HepG2 (cell line): Measurements from ENCODE around the gene VEGFA. TPM values are rescaled to one million over a fixed set of nuclear protein-coding genes. Genes with fewer than 3 reads are reported as not detected.
A peak's percentile ranks its signal among the peaks of the same experiment; 100 is the strongest.

Experiments used
- FOXK2 ChIP-seq: fragments of 450-650 bp; IDR thresholded peaks from 2 replicates; pipeline ENCODE4 v1.6.1; 2016
- HOXA3 ChIP-seq: sonication (generic); formaldehyde crosslinking; IDR thresholded peaks from 2 replicates; pipeline ENCODE4 v1.5.0; 2020; ENCODE audit warnings: missing genetic modification reagents
- NFATC3 ChIP-seq: sonication (generic); formaldehyde crosslinking; IDR thresholded peaks from 2 replicates; pipeline ENCODE4 v1.5.1; 2020; ENCODE audit warnings: mild to moderate bottlenecking, missing genetic modification reagents
- NKX3-1 ChIP-seq: sonication (generic); formaldehyde crosslinking; IDR thresholded peaks from 2 replicates; pipeline ENCODE4 v1.5.0; 2020; ENCODE audit warnings: missing genetic modification reagents
- SNRNP70 ChIP-seq: fragments of 200-400 bp; formaldehyde crosslinking; IDR thresholded peaks from 2 replicates; pipeline ENCODE4 v1.6.1; 2017; ENCODE audit warnings: mild to moderate bottlenecking, low read depth, low read length, moderate library complexity
- SRF ChIP-seq: IDR thresholded peaks from 2 replicates; pipeline ENCODE4 v1.6.1; 2011; ENCODE audit warnings: mild to moderate bottlenecking, low read depth, low read length, moderate library complexity
- THAP11 ChIP-seq: IDR thresholded peaks from 2 replicates; pipeline ENCODE4 v1.6.1; 2016; ENCODE audit warnings: missing biosample characterization, missing genetic modification reagents
- ZBTB42 ChIP-seq: sonication (generic); formaldehyde crosslinking; IDR thresholded peaks from 2 replicates; pipeline ENCODE4 v1.5.0; 2020; ENCODE audit warnings: mild to moderate bottlenecking, missing genetic modification reagents
- ZFP36 ChIP-seq: fragments of 150-350 bp; IDR thresholded peaks from 2 replicates; pipeline ENCODE4 v1.6.1; 2018; ENCODE audit warnings: borderline replicate concordance, low read length, low read depth; ENCODE audit not compliant: partially characterized antibody
- ZIK1 ChIP-seq: sonication (generic); formaldehyde crosslinking; IDR thresholded peaks from 2 replicates; pipeline ENCODE4 v1.5.0; 2020; ENCODE audit warnings: mild to moderate bottlenecking, low read depth, missing genetic modification reagents, borderline replicate concordance
- ZMYM3 ChIP-seq: sonication (generic); formaldehyde crosslinking; IDR thresholded peaks from 2 replicates; pipeline ENCODE4 v1.5.1; 2020; ENCODE audit warnings: mild to moderate bottlenecking, missing genetic modification reagents
- ZNF235 ChIP-seq: sonication (generic); formaldehyde crosslinking; IDR thresholded peaks from 2 replicates; pipeline ENCODE4 v1.8.1; 2023; ENCODE audit warnings: mild to moderate bottlenecking, missing genetic modification reagents, borderline replicate concordance
- ZNF484 ChIP-seq: sonication (generic); formaldehyde crosslinking; IDR thresholded peaks from 2 replicates; pipeline ENCODE4 v1.5.1; 2020; ENCODE audit warnings: mild to moderate bottlenecking, low read depth, missing genetic modification reagents, borderline replicate concordance
- ZNF557 ChIP-seq: sonication (generic); formaldehyde crosslinking; IDR thresholded peaks from 2 replicates; pipeline ENCODE4 v1.4.0; 2020; ENCODE audit warnings: missing genetic modification reagents
- ZNF850 ChIP-seq: sonication (generic); formaldehyde crosslinking; conservative IDR thresholded peaks from 2 replicates; pipeline ENCODE4 v1.9.0; 2021; ENCODE audit warnings: mild to moderate bottlenecking, missing genetic modification reagents
- polyA plus RNA-seq, 8 experiments: library from polyadenylated mRNA; depleted of rRNA in 3 of 8; stranded (reverse) in 7 of 8; unstranded in 1 of 8; fragments of >200 nt; fragmentation: Illumina TruSeq in 4 of 8; extraction: Trizol in 4 of 8; gene quantifications; 2 replicates each; pipeline versions ENCODE4 v1.2.1 to v1.2.3, GENCODE V29; 2011 to 2016; ENCODE audit warnings: low read depth in 4 of 8, missing spikeins in 1 of 8, mixed read lengths in 1 of 8; ENCODE audit not compliant: insufficient read depth in 1 of 8
- total RNA-seq, 5 experiments: library from RNA; depleted of rRNA; stranded (reverse); fragments of >200 nt; fragmentation: Illumina TruSeq; extraction: Trizol; gene quantifications; 2 replicates each; pipeline ENCODE4 v1.2.3, GENCODE V29; 2016; ENCODE audit warnings: low read depth in 1 of 5
- TF ChIP-seq, protein P1 (sequence below): sonication (generic); formaldehyde crosslinking; IDR thresholded peaks from 2 replicates; pipeline ENCODE4 v1.5.1; 2020; ENCODE audit warnings: missing genetic modification reagents, mild to moderate bottlenecking, borderline replicate concordance
- TF ChIP-seq, protein P2 (sequence below): IDR thresholded peaks from 2 replicates; pipeline ENCODE4 v1.6.1; 2016; ENCODE audit warnings: missing compliant biosample characterization, missing genetic modification reagents, borderline replicate concordance
- TF ChIP-seq, protein P3 (sequence below): sonication (generic); formaldehyde crosslinking; IDR thresholded peaks from 2 replicates; pipeline ENCODE4 v1.5.1; 2020; ENCODE audit warnings: mild to moderate bottlenecking, missing genetic modification reagents, moderate library complexity
- TF ChIP-seq, protein P4 (sequence below): IDR thresholded peaks from 2 replicates; pipeline ENCODE4 v1.6.1; 2012; ENCODE audit warnings: inconsistent platforms
- TF ChIP-seq, protein P5 (sequence below), 2 experiments: sonication (generic) in 1 of 2; formaldehyde crosslinking in 1 of 2; IDR thresholded peaks; 2 replicates each; pipeline versions ENCODE4 v1.5.1 to v1.6.1; 2011 to 2020; ENCODE audit warnings: borderline replicate concordance in 1 of 2, low read depth in 1 of 2, low read length in 1 of 2, mild to moderate bottlenecking in 1 of 2, missing genetic modification reagents in 1 of 2, moderate library complexity in 1 of 2

The VEGFA gene
- total and polyA plus RNA-seq, 2 of the 13 experiments (the other 11 are each of a cell fraction or from before 2014, with no cell fraction given) = 68.1 to 629 TPM

DNA sequence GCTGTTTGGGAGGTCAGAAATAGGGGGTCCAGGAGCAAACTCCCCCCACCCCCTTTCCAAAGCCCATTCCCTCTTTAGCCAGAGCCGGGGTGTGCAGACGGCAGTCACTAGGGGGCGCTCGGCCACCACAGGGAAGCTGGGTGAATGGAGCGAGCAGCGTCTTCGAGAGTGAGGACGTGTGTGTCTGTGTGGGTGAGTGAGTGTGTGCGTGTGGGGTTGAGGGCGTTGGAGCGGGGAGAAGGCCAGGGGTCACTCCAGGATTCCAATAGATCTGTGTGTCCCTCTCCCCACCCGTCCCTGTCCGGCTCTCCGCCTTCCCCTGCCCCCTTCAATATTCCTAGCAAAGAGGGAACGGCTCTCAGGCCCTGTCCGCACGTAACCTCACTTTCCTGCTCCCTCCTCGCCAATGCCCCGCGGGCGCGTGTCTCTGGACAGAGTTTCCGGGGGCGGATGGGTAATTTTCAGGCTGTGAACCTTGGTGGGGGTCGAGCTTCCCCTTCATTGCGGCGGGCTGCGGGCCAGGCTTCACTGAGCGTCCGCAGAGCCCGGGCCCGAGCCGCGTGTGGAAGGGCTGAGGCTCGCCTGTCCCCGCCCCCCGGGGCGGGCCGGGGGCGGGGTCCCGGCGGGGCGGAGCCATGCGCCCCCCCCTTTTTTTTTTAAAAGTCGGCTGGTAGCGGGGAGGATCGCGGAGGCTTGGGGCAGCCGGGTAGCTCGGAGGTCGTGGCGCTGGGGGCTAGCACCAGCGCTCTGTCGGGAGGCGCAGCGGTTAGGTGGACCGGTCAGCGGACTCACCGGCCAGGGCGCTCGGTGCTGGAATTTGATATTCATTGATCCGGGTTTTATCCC, at the start of gene VEGFA (continued):
- TF ChIP-seq NKX3-1 = peak; percentile 67
- peak; percentile 71; the same call in 1 of the 2 replicates for TF ChIP-seq ZMYM3 (CRISPR knock-in tag)
- no peak for TF ChIP-seq ZBTB42 (CRISPR knock-in tag)
- TF ChIP-seq, protein P1, sequence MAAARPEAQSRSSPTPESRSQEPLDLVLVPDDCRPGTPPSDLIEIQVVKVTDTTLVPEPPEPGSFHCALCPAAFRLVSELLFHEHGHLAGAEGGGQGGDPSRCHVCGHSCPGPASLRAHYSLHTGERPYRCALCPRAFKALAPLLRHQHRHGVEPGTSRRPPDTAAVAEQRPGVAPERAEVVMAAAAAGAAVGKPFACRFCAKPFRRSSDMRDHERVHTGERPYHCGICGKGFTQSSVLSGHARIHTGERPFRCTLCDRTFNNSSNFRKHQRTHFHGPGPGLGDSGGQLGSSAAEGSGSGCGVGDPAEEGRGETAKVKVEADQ (CRISPR knock-in tag) = peak; percentile 72
- no peak; the same call in 1 of the 2 replicates for TF ChIP-seq ZIK1 (CRISPR knock-in tag)
- TF ChIP-seq ZNF850 (CRISPR knock-in tag) = no peak
- TF ChIP-seq ZNF484 (CRISPR knock-in tag) = no peak
- no peak for TF ChIP-seq ZFP36
- TF ChIP-seq FOXK2 = no peak
- TF ChIP-seq, protein P2, sequence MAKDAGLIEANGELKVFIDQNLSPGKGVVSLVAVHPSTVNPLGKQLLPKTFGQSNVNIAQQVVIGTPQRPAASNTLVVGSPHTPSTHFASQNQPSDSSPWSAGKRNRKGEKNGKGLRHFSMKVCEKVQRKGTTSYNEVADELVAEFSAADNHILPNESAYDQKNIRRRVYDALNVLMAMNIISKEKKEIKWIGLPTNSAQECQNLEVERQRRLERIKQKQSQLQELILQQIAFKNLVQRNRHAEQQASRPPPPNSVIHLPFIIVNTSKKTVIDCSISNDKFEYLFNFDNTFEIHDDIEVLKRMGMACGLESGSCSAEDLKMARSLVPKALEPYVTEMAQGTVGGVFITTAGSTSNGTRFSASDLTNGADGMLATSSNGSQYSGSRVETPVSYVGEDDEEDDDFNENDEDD (CRISPR knock-in tag) = peak; percentile 64; the same call in 1 of the 2 replicates
- TF ChIP-seq, protein P3, sequence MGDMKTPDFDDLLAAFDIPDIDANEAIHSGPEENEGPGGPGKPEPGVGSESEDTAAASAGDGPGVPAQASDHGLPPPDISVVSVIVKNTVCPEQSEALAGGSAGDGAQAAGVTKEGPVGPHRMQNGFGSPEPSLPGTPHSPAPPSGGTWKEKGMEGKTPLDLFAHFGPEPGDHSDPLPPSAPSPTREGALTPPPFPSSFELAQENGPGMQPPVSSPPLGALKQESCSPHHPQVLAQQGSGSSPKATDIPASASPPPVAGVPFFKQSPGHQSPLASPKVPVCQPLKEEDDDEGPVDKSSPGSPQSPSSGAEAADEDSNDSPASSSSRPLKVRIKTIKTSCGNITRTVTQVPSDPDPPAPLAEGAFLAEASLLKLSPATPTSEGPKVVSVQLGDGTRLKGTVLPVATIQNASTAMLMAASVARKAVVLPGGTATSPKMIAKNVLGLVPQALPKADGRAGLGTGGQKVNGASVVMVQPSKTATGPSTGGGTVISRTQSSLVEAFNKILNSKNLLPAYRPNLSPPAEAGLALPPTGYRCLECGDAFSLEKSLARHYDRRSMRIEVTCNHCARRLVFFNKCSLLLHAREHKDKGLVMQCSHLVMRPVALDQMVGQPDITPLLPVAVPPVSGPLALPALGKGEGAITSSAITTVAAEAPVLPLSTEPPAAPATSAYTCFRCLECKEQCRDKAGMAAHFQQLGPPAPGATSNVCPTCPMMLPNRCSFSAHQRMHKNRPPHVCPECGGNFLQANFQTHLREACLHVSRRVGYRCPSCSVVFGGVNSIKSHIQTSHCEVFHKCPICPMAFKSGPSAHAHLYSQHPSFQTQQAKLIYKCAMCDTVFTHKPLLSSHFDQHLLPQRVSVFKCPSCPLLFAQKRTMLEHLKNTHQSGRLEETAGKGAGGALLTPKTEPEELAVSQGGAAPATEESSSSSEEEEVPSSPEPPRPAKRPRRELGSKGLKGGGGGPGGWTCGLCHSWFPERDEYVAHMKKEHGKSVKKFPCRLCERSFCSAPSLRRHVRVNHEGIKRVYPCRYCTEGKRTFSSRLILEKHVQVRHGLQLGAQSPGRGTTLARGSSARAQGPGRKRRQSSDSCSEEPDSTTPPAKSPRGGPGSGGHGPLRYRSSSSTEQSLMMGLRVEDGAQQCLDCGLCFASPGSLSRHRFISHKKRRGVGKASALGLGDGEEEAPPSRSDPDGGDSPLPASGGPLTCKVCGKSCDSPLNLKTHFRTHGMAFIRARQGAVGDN (CRISPR knock-in tag) = peak; percentile 90
- no peak; the same call in 1 of the 2 replicates for TF ChIP-seq SRF
- 0 out of 2 replicates have a peak, but pooled peaks have one; percentile 26 for TF ChIP-seq THAP11 (CRISPR knock-in tag)
- 0 out of 2 replicates have a peak, but pooled peaks have one; percentile 69 for TF ChIP-seq NFATC3 (CRISPR knock-in tag)
- TF ChIP-seq HOXA3 (CRISPR knock-in tag) = peak; percentile 55; the same call in 1 of the 2 replicates
- TF ChIP-seq, protein P4, sequence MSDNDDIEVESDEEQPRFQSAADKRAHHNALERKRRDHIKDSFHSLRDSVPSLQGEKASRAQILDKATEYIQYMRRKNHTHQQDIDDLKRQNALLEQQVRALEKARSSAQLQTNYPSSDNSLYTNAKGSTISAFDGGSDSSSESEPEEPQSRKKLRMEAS = no peak
- TF ChIP-seq SNRNP70 = no peak
- TF ChIP-seq, protein P5, sequence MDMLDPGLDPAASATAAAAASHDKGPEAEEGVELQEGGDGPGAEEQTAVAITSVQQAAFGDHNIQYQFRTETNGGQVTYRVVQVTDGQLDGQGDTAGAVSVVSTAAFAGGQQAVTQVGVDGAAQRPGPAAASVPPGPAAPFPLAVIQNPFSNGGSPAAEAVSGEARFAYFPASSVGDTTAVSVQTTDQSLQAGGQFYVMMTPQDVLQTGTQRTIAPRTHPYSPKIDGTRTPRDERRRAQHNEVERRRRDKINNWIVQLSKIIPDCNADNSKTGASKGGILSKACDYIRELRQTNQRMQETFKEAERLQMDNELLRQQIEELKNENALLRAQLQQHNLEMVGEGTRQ (IDR thresholded peaks at IDR 0.05; ENCODE audit: low read depth, low read length) = no peak
- TF ChIP-seq, protein P5 (CRISPR knock-in tag; IDR thresholded peaks at IDR 0.05; ENCODE audit: borderline replicate concordance) = no peak; the same call in 1 of the 2 replicates
- no peak; the same call in 1 of the 2 replicates for TF ChIP-seq ZNF235 (CRISPR knock-in tag)
- TF ChIP-seq ZNF557 = 0 out of 2 replicates have a peak, but pooled peaks have one; percentile 34
